Thyroid gland (tissue), 4 donors: ENCODE data around the gene TCP11L1. TPM values are rescaled to one million over a fixed set of nuclear protein-coding genes. Genes with fewer than 3 reads are reported as not detected.

Experiments
- DNase-seq, 2 donors: peaks; one replicate each; pipeline ENCODE4 v3.0.0-alpha.2; 2019
- H3K27ac ChIP-seq, 3 donors: fragments of 200-600 bp; sonication (generic); 1 replicate in 2 of 3; 2 replicates in 1 of 3; pipeline ENCODE4 v1.5.1; 2016 to 2019; ENCODE audit warnings: mild to moderate bottlenecking in 1 of 3, moderate library complexity in 1 of 3
- H3K27me3 ChIP-seq: fragments of 200-600 bp; sonication (generic); one replicate; pipeline ENCODE4 v1.5.1; 2019
- H3K36me3 ChIP-seq, 2 donors: fragments of 200-600 bp; sonication (generic); one replicate each; pipeline ENCODE4 v1.5.1; 2016 to 2019
- H3K4me1 ChIP-seq, 2 donors: fragments of 200-600 bp; sonication (generic); one replicate each; pipeline ENCODE4 v1.5.1; 2017 to 2019
- H3K4me3 ChIP-seq, 3 donors: fragments of 200-600 bp; sonication (generic); replicated peaks in 1 of 3; 1 replicate in 2 of 3; 2 replicates in 1 of 3; pipeline ENCODE4 v1.5.1; 2016; ENCODE audit warnings: mild to moderate bottlenecking in 1 of 3
- H3K9me3 ChIP-seq: fragments of 200-600 bp; sonication (generic); one replicate; pipeline ENCODE4 v1.5.1; 2017
- POLR2A ChIP-seq, 2 donors: fragments of 450-650 bp; IDR thresholded peaks; one replicate each; pipeline ENCODE4 v1.6.1; 2017; ENCODE audit warnings: antibody characterized with exemption in 2 of 2, mild to moderate bottlenecking in 2 of 2, moderate library complexity in 1 of 2
- WGBS, 2 donors: methylation state at CpG; one replicate each; pipeline ENCODE4 v1.1.5; 2017; 5-methylcytosine and 5-hydroxymethylcytosine counted together
- intact Hi-C: fragments of 100-400 bp; cut with DNase I; formaldehyde crosslinking; loops from one replicate; pipeline ENCODE4 v1.15.1; 2023
- total RNA-seq, 4 donors: library from RNA; depleted of rRNA; stranded (reverse); fragments of >200 nt; gene quantifications; one replicate each; pipeline ENCODE4 v1.2.3, GENCODE V29; 2016
- TF ChIP-seq, protein P1 (sequence below), 6 experiments: fragments of 200-600 bp in 3 of 6; fragments of 450-650 bp in 3 of 6; sonication (generic) in 3 of 6; IDR thresholded peaks; one replicate each; pipeline ENCODE4 v1.5.1; 2016 to 2019; ENCODE audit warnings: antibody characterized with exemption in 6 of 6, mild to moderate bottlenecking in 2 of 6, inconsistent platforms in 1 of 6, moderate library complexity in 1 of 6

TCP11L1 gene
- total RNA-seq, 4 donors from 2014 or later = 11.9 to 19.5 (median 17.2) TPM

DNA sequence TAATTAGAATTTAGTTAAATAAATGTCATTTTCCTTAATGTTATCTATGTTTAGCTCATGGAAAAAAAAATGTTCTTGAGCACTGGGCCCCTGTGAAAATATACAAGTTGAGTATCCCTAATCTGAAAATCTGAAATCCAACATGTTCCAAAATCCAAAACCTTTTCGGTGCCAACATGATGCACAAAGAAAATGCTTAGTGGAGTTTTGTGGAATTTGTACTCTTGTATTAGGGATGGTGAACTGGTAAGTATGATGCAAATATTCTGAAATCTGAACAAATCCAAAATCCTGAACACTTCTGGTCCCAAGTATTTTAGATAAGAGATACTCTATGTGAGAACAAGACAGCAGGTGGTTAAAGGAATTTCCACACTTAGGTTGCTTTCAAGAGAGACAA is 44.5 kb downstream of the TCP11L1 start:
- DNase-seq = no peak
- no peaks in the 10 kb centered on the region for H3K4me1 ChIP-seq
- no peaks in the 10 kb centered on the region for H3K27me3 ChIP-seq
- H3K27ac ChIP-seq = no peak overlapping the region
- WGBS, 2 donors = 94 to 95% methylated on average over 1 of the region's 1 CpG
- H3K4me3 ChIP-seq = no peak overlapping the region
- TF ChIP-seq, protein P1, sequence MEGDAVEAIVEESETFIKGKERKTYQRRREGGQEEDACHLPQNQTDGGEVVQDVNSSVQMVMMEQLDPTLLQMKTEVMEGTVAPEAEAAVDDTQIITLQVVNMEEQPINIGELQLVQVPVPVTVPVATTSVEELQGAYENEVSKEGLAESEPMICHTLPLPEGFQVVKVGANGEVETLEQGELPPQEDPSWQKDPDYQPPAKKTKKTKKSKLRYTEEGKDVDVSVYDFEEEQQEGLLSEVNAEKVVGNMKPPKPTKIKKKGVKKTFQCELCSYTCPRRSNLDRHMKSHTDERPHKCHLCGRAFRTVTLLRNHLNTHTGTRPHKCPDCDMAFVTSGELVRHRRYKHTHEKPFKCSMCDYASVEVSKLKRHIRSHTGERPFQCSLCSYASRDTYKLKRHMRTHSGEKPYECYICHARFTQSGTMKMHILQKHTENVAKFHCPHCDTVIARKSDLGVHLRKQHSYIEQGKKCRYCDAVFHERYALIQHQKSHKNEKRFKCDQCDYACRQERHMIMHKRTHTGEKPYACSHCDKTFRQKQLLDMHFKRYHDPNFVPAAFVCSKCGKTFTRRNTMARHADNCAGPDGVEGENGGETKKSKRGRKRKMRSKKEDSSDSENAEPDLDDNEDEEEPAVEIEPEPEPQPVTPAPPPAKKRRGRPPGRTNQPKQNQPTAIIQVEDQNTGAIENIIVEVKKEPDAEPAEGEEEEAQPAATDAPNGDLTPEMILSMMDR (IDR thresholded peaks at IDR 0.05) = no peak
- TF ChIP-seq POLR2A (IDR thresholded peaks at IDR 0.05) = no peak
- intact Hi-C loops = no loop called here
- H3K36me3 ChIP-seq = peaks cover 10 to 20% of the 10 kb centered on the region in 2 donors
- H3K9me3 ChIP-seq = no peaks in the 10 kb centered on the region

DNA sequence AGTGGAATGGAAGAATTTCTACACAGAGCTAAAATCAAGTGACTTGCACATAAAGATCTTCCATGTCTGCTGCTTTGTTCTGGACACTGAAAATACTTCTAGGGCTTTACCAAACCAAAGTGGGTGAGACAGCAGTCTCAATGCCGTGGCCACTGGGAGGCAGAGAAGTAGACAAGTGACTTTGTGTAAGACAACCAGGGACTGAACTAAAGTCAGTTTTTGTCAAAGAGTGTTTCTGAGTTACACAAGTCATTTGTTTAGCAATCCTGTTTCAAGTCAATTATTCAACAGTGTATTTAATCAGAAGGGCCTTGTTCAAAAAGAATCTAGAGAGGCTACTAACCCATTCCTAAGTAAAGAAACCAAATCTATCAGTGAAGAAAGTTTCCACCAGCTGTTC is 46.6 kb downstream of the TCP11L1 start:
- no peak overlapping the region for H3K27ac ChIP-seq
- H3K36me3 ChIP-seq = peaks cover 10 to 20% of the 10 kb centered on the region in 2 donors
- H3K9me3 ChIP-seq = no peaks in the 10 kb centered on the region
- DNase-seq = no peak
- 83 to 90% methylated on average over 1 of the region's 1 CpG for whole genome bisulfite sequencing, 2 donors
- H3K4me3 ChIP-seq = no peak overlapping the region
- H3K27me3 ChIP-seq = no peaks in the 10 kb centered on the region
- TF ChIP-seq, protein P1 (IDR thresholded peaks at IDR 0.05) = no peak
- no peak for TF ChIP-seq POLR2A (IDR thresholded peaks at IDR 0.05)
- intact Hi-C loops = no loop called here
- H3K4me1 ChIP-seq = no peaks in the 10 kb centered on the region

DNA sequence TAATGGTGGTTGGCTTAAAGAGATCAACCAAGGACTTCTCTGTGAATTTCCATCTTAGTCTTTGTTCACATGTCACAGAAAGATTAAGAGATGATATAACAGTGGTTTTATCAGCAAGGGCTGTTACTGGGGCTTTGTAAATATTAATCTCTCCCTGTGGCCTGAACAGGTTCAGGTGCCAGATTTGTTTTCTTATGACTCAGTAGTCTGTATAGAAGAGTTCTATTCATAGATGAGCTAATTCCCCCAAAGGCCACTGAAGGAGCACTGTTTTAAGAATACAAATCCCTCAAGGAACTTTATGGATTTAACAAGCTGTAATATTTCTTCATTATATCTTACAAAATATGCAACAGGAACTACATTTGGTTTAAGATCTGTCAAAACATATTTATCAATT is 50.4 kb downstream of the TCP11L1 start:
- Histone ChIP-seq H3K36me3 (peaks cover 0 to 7% of the 10 kb centered on the region in 2 donors), H3K4me3 (no peak overlapping the region), H3K27ac (no peak overlapping the region), H3K27me3 (no peaks in the 10 kb centered on the region), H3K4me1 (no peaks in the 10 kb centered on the region), H3K9me3 (no peaks in the 10 kb centered on the region)
- TF ChIP-seq, protein P1 (IDR thresholded peaks at IDR 0.05) = no peak
- no peak for TF ChIP-seq POLR2A (IDR thresholded peaks at IDR 0.05)
- intact Hi-C loops = no loop called here
- DNase-seq = no peak

DNA sequence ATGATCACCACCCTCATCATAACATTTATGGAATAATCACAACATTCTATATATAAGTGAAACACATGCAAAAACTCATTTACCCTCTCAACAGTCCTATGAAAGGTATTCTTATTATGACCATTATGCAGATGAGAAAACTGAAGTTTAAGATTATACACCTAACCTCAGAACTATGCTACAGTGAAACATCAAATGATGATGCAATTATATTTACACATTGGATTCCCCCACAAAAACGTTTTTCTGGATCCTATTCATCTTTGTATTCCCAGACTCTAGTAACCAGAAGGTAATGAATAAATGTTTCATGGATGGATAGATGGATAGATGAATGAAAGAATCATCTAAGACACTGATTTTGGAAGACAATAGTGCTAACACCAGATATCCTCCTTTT is 54.8 kb downstream of the TCP11L1 start:
- H3K36me3 ChIP-seq = peaks cover 0 to 12% of the 10 kb centered on the region in 2 donors
- H3K27me3 ChIP-seq = no peaks in the 10 kb centered on the region
- no peak for TF ChIP-seq POLR2A (IDR thresholded peaks at IDR 0.05)
- TF ChIP-seq, protein P1 (IDR thresholded peaks at IDR 0.05) = no peak
- DNase-seq = no peak
- H3K4me3 ChIP-seq = no peak overlapping the region
- H3K9me3 ChIP-seq = no peaks in the 10 kb centered on the region
- peaks cover 0 to 7% of the 10 kb centered on the region in 2 donors for H3K4me1 ChIP-seq
- no peak overlapping the region for H3K27ac ChIP-seq
- intact Hi-C loops = no loop called here
- WGBS, 2 donors = 69 to 74% methylated on average over 1 of the region's 1 CpG

DNA sequence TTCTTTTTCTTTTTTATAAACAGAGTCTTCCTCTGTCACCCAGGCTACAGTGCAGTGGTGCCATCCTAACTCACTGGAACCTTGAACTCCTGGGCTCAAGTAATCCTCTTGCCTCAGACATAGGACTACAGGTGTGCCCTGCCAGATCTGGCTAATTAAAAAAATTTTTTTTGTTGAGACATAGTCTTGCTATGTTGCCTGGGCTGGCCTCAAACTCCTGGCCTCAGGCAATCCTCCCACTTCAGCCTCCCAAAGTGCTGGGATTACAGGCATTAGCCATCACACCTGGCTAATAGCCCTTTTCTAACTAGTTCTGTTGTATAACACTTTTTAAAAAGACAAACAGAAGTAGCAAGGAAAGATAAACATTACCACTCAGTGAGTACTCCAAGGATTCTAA is 64.5 kb downstream of the TCP11L1 start:
- H3K27ac ChIP-seq = no peak overlapping the region
- no peak overlapping the region for H3K4me3 ChIP-seq
- no peaks in the 10 kb centered on the region for H3K27me3 ChIP-seq
- TF ChIP-seq, protein P1 (IDR thresholded peaks at IDR 0.05) = no peak
- TF ChIP-seq POLR2A (IDR thresholded peaks at IDR 0.05) = no peak
- DNase-seq = no peak
- H3K9me3 ChIP-seq = no peaks in the 10 kb centered on the region
- H3K36me3 ChIP-seq = peaks cover 8 to 17% of the 10 kb centered on the region in 2 donors
- intact Hi-C loops = no loop called here
- no peaks in the 10 kb centered on the region for H3K4me1 ChIP-seq
